Mammary epithelial cell (primary cell): Measurements from ENCODE around the gene ALPG.
"Not testable (repeated sequence)": the region's sequence is repeated elsewhere in the genome, so short reads cannot be mapped to it uniquely, and the experiment has no call there.

ENCODE experiments used
- CTCF ChIP-seq, 2 donors: IDR thresholded peaks in 1 of 2; conservative IDR thresholded peaks in 1 of 2; 2 replicates each; pipeline ENCODE4 v1.5.1; 2011 to 2012; ENCODE audit warnings: inconsistent platforms in 2 of 2, low read length in 2 of 2, mild to moderate bottlenecking in 2 of 2, control low read depth in 1 of 2, low read depth in 1 of 2; ENCODE audit not compliant: insufficient read depth in 1 of 2; ENCODE audit errors: extremely low read depth in 1 of 2
- EZH2 ChIP-seq: IDR thresholded peaks from 2 replicates; pipeline ENCODE4 v1.6.1; 2012; ENCODE audit warnings: low read length, inconsistent platforms, borderline replicate concordance

GRCh38 chr2:232445149-232445885 is 38.7 kb downstream of the ALPG start:
- TF ChIP-seq CTCF (conservative IDR thresholded peaks at IDR 0.05 in 1 of 2, IDR thresholded peaks at IDR 0.05 in 1 of 2; ENCODE audit: extremely low read depth in 1 of 2, insufficient read depth in 1 of 2, low read depth in 1 of 2, low read length in 2 of 2); EZH2: not testable (repeated sequence)
